GM21526 (cell line): ENCODE data around the gene GATAD1.
"Not testable (repeated sequence)": the region's sequence is repeated elsewhere in the genome, so short reads cannot be mapped to it uniquely, and the experiment has no call there.

Source experiments
- ATAC-seq: cut with Tn5 transposase; IDR thresholded peaks from one replicate; pipeline ENCODE4 v1.9.1; 2021; ENCODE audit warnings: moderate library complexity; ENCODE audit not compliant: unreplicated experiment, low FRiP score

The GATAD1 gene

GRCh38 chr7:92436612-92437445 is 10.5 kb upstream of the GATAD1 start:
- no peak for ATAC-seq

GRCh38 chr7:92437956-92438491 is 9.3 kb upstream of the GATAD1 start:
- ATAC-seq = no peak

- not testable (repeated sequence) for ATAC-seq
Measured at GRCh38 chr7:92442720-92443119, 4.6 kb upstream of the GATAD1 start.

- ATAC-seq = no peak
Measured at GRCh38 chr7:92446869-92447344, 375 bp upstream of the GATAD1 start.

GRCh38 chr7:92448205-92448747 is 994 bp downstream of the GATAD1 start:
- peak; percentile 41 for ATAC-seq

GRCh38 chr7:92451645-92452044 is 4.4 kb downstream of the GATAD1 start:
- no peak for ATAC-seq

GRCh38 chr7:92456236-92456635 is 9.0 kb downstream of the GATAD1 start:
- ATAC-seq = no peak

GRCh38 chr7:92460109-92460508 is 12.8 kb downstream of the GATAD1 start:
- ATAC-seq = no peak

GRCh38 chr7:92460510-92460909 is 13.2 kb downstream of the GATAD1 start:
- no peak for ATAC-seq

- peak; percentile 82 for ATAC-seq
Measured at GRCh38 chr7:92461027-92462003, 14.0 kb downstream of the GATAD1 start.

- no peak for ATAC-seq
Measured at GRCh38 chr7:92462560-92462959, 15.3 kb downstream of the GATAD1 start.

- ATAC-seq = no peak
Measured at GRCh38 chr7:92464515-92464914, 17.2 kb downstream of the GATAD1 start.

GRCh38 chr7:92466682-92467081 is 19.4 kb downstream of the GATAD1 start:
- ATAC-seq = no peak

GRCh38 chr7:92468589-92468988 is 21.3 kb downstream of the GATAD1 start:
- not testable (repeated sequence) for ATAC-seq

- ATAC-seq = not testable (repeated sequence)
Measured at GRCh38 chr7:92473989-92474388, 26.7 kb downstream of the GATAD1 start.

GRCh38 chr7:92475261-92475770 is 28.0 kb downstream of the GATAD1 start:
- not testable (repeated sequence) for ATAC-seq

GRCh38 chr7:92475851-92476590 is 28.7 kb downstream of the GATAD1 start:
- not testable (repeated sequence) for ATAC-seq

- ATAC-seq = not testable (repeated sequence)
Measured at GRCh38 chr7:92477681-92478080, 30.4 kb downstream of the GATAD1 start, which contains the start of gene ERVW-1. TSS of gene ERVW-1 (minus strand) at chr7:92477946. CDS start at chr7:92470381, 7,565 bp downstream.

GRCh38 chr7:92478095-92478494 is 30.8 kb downstream of the GATAD1 start:
- ATAC-seq = no peak
